Ovary (tissue), 9 donors: Measurements from ENCODE around the gene SLC35E3. TPM values are rescaled to one million over a fixed set of nuclear protein-coding genes. Genes with fewer than 3 reads are reported as not detected.

Experiments
- DNase-seq, 5 donors: peaks; one replicate each; pipeline ENCODE4 v3.0.0-alpha.2; 2019 to 2020
- H3K27ac ChIP-seq, 2 donors: fragments of 200-600 bp; one replicate each; pipeline versions ENCODE4 v1.5.1 to v1.8.0; 2019 to 2022
- H3K27me3 ChIP-seq: fragments of 200-600 bp; one replicate; pipeline ENCODE4 v1.8.0; 2022
- H3K36me3 ChIP-seq: fragments of 200-600 bp; sonication (generic); one replicate; pipeline ENCODE4 v1.5.1; 2019
- H3K4me1 ChIP-seq: one replicate; pipeline ENCODE4 v1.8.1; 2013; ENCODE audit warnings: mild to moderate bottlenecking, moderate library complexity; ENCODE audit not compliant: insufficient read depth
- H3K4me3 ChIP-seq: fragments of 200-600 bp; sonication (generic); one replicate; pipeline ENCODE4 v1.5.1; 2017
- H3K9me3 ChIP-seq, 2 donors: fragments of 200-600 bp in 1 of 2; sonication (generic) in 1 of 2; one replicate each; pipeline versions ENCODE4 v1.5.1 to v1.8.1; 2013 to 2019; ENCODE audit warnings: mild to moderate bottlenecking in 1 of 2, moderate library complexity in 1 of 2
- CTCF ChIP-seq, 3 donors: fragments of 450-650 bp in 2 of 3; fragments of 200-600 bp in 1 of 3; IDR thresholded peaks; one replicate each; pipeline versions ENCODE4 v1.5.1 to v1.8.0; 2016 to 2022; ENCODE audit warnings: antibody characterized with exemption in 3 of 3, mild to moderate bottlenecking in 1 of 3
- EP300 ChIP-seq: sonication (generic); formaldehyde crosslinking; IDR thresholded peaks from one replicate; pipeline ENCODE4 v1.6.1; 2017; ENCODE audit warnings: antibody characterized with exemption
- POLR2A ChIP-seq: fragments of 450-650 bp; IDR thresholded peaks from one replicate; pipeline ENCODE4 v1.6.1; 2017; ENCODE audit warnings: antibody characterized with exemption, mild to moderate bottlenecking, moderate library complexity
- WGBS, 3 donors: extraction: QIAGEN DNeasy Blood & Tissue Kit in 1 of 3; methylation state at CpG; one replicate each; pipeline versions ENCODE4 v1.1.5 to v1.1.7; 2013 to 2017; 5-methylcytosine and 5-hydroxymethylcytosine counted together
- intact Hi-C, 4 donors: fragments of 100-400 bp; cut with DNase I; formaldehyde crosslinking; loops; one replicate each; pipeline versions ENCODE4 v1.11.0 to v1.15.1; 2022 to 2023
- polyA plus RNA-seq, 2 donors: library from polyadenylated mRNA; stranded (reverse); fragments of 200-250 nt in 1 of 2; fragments of 350-450 nt in 1 of 2; fragmentation: Illumina TruSeq in 1 of 2; extraction: RNeasy Lipid Tissue Mini Kit (QIAGEN cat#74804) in 1 of 2; gene quantifications; one replicate each; pipeline ENCODE4 v1.2.3, GENCODE V29; 2013 to 2014
- total RNA-seq, 7 donors: library from RNA; depleted of rRNA in 2 of 7; stranded (reverse); fragments of >200 nt in 2 of 7; fragmentation: NEBNext Ultra II Directional in 3 of 7; extraction: Animal tissue kit (Norgen Biotek cat#: 25700) in 3 of 7; gene quantifications; one replicate each; pipeline versions ENCODE4 v1.1.0 to v1.2.4, GENCODE V29; 2016 to 2023
- donor health status: DM: no; HTN: no; CAD: no; lungs with moderate emphysema.
- donor health status: DM: no; HTN: no; CAD: no.
- donor health status: Bipolar disorder and iron deficiency.
- donor health status: DM: yes; HTN: yes; CAD: no.
- donor health status: DM: no; HTN: no; CAD: no.
- donor health status: DM: yes; HTN: yes; CAD: no.

Gene SLC35E3
- total and polyA plus RNA-seq, 9 donors: 1.1 to 12.3 (median 8.1) TPM

- peaks cover 3% of the 10 kb centered on the region for H3K4me1 ChIP-seq
Observed at GRCh38 chr12:68812553-68813241, 66.7 kb downstream of the SLC35E3 start.

DNA sequence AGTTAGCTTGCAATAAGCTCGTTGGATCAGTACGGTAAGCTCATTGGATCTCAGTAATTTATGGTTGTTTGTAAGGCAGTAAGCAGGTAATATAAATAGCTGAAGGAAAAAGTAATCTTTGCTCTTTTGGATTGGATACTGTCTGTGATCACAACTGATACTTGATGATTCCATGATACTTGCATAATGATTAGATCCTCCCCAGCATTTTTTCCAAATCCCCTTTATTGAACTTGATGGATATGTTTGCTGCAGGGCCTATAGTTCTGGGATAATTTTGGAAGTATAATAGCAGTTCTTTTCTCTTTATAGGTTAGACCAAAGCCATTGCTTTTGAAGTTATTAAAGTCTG lies 67.2 kb downstream of the SLC35E3 start:
- WGBS, 3 donors: 67 to 71% (median 71%) methylated on average over 2 of the region's 2 CpGs
- DNase-seq: no peak
- Histone ChIP-seq H3K27me3 (no peaks in the 10 kb centered on the region), H3K9me3 (no peaks in the 10 kb centered on the region), H3K27ac (no peak overlapping the region), H3K4me1 (peaks cover 3% of the 10 kb centered on the region), H3K36me3 (no peaks in the 10 kb centered on the region), H3K4me3 (no peak overlapping the region)
- TF ChIP-seq POLR2A (no peak), CTCF (IDR thresholded peaks at IDR 0.05) (no peak), EP300 (no peak)
- intact Hi-C loops: no loop called here

More at GRCh38 chr12:68812553-68813241, 66.7 kb downstream of the SLC35E3 start:
- 44 to 71% (median 47%) methylated on average over 1 of the region's 1 CpG for WGBS, 3 donors
- TF ChIP-seq POLR2A (no peak), EP300 (no peak), CTCF (IDR thresholded peaks at IDR 0.05) (no peak)
- no peak overlapping the region for H3K4me3 ChIP-seq
- intact Hi-C loops: no loop called here
- H3K9me3 ChIP-seq: no peaks in the 10 kb centered on the region
- DNase-seq: no peak
- H3K27me3 ChIP-seq: no peaks in the 10 kb centered on the region
- no peaks in the 10 kb centered on the region for H3K36me3 ChIP-seq
- no peak overlapping the region for H3K27ac ChIP-seq

DNA sequence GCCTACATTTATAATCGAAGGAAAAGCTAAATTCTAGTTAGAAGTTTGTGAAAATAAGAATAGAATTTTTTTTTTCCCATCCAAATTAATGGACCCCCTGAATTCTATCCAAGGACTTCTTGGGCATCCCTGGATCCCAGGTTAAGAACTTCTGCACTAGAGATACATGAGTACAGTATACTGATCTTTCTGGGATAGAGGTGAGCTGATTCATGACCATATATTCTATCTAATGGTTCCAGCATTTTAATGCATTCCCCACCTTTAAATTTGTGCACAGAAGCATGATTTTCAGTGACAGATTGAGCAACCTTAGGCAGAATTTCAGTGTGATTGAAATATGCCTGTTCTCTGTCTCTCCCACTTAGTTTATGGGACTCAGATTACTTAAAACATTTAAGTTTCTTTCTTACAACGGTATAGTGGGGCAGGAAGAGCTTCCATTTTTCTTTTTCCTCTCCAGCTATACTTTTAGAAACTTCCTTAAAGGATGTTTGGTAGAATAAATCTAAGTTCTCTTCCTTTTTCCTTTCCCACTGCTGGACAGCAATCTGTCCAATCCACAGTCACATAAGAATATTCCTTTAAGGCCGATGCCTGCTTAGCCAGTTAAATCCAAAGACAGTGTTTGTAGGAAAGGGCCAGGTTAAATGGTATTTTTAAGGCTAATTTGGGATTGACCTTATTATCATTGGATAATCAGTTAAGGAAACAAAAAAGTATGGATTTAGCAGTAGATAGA lies 68.7 kb downstream of the SLC35E3 start:
- no peaks in the 10 kb centered on the region for H3K36me3 ChIP-seq
- H3K4me1 ChIP-seq: peaks cover 3% of the 10 kb centered on the region
- no peaks in the 10 kb centered on the region for H3K27me3 ChIP-seq
- no peak overlapping the region for H3K4me3 ChIP-seq
- no peaks in the 10 kb centered on the region for H3K9me3 ChIP-seq
- 76 to 88% (median 85%) methylated on average over 3 of the region's 3 CpGs for WGBS, 3 donors
- H3K27ac ChIP-seq: no peak overlapping the region
- no peak for DNase-seq
- intact Hi-C loops: no loop called here
- TF ChIP-seq CTCF (IDR thresholded peaks at IDR 0.05) (no peak), POLR2A (no peak), EP300 (no peak)

GRCh38 chr12:68815232-68815927 lies 69.4 kb downstream of the SLC35E3 start:
- no peak for DNase-seq
- Histone ChIP-seq H3K9me3 (no peaks in the 10 kb centered on the region), H3K36me3 (no peaks in the 10 kb centered on the region), H3K27ac (no peak overlapping the region), H3K4me1 (peaks cover 3% of the 10 kb centered on the region), H3K4me3 (no peak overlapping the region), H3K27me3 (no peaks in the 10 kb centered on the region)
- WGBS, 3 donors: 71 to 74% (median 73%) methylated on average over 5 of the region's 5 CpGs
- intact Hi-C loops: no loop called here
- TF ChIP-seq CTCF (IDR thresholded peaks at IDR 0.05) (no peak), POLR2A (no peak), EP300 (no peak)
